GM12865 (cell line): Measurements from ENCODE around the gene UMODL1.

Experiments
- DNase-seq: peaks from one replicate; pipeline ENCODE4 v3.0.0; 2010; ENCODE audit warnings: low read depth
- H3K4me3 ChIP-seq: 2 replicates; pipeline ENCODE4 v1.5.1; 2011; ENCODE audit warnings: mild to moderate bottlenecking, low read depth, low read length, control low read depth
- CTCF ChIP-seq: IDR thresholded peaks from 2 replicates; pipeline ENCODE4 v1.5.1; 2011; ENCODE audit warnings: low read length, control low read depth, low read depth, inconsistent platforms; ENCODE audit not compliant: insufficient read depth; ENCODE audit errors: missing control alignments

Gene UMODL1

GRCh38 chr21:42063571-42064521, 7.3 kb upstream of the UMODL1 start:
- DNase-seq = peak; percentile 83
- no peak for TF ChIP-seq CTCF
- peak overlapping the region; percentile 73 for H3K4me3 ChIP-seq

DNA sequence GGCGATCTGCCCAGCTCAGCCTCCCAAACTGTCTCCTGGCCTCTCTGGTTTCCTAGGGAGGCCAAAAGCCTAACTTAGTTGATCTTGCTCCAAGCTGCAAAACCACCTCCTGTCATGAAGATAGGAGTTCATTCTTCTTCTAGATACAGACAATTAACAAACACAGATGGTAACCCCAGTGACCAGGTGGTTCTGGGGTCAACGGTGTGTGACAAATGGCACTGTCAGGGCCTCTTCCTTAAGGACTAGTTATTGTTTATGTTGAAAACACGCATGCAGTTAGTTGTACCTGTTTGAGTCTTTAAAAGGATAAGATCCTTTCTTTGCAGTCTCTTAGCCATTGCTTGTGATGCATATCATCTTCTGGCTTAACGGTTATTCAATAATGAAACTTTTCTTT, 4.6 kb upstream of the UMODL1 start:
- TF ChIP-seq CTCF = no peak
- H3K4me3 ChIP-seq = no peak overlapping the region
- no peak for DNase-seq

DNA sequence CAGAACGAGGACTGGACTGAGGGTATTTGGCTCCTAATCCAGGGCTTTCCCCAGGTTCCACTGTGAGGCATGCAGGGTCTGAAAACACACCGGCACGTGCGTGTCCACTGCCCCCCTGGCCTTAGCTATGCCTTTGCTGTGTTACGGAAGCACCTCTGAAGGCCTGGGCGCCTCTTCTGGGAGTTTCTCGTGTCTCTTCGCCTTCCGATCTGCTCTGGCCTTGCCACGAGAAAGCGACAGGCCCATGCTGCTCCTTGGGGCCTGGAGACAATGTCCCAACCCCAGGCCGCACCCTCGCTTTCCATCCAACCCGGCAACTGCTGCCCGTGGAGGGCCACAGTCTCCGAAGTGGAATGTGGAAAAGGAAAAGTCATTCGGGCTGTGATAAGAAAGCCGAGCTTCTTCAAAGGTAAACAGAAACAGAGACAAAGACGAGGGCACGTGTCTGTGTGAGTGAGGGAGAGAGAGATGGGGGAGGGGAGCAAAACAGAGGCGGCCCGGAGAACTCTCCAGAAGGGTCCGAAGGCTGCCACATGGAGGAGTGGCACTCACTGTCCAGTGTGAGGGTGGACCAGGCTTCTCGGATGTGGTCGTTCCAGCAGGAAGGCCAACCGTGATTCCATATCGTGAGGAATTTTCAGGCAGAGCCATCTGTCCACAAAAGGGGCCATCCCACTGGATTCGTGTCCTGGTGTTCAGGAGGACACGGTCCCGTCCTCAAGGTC, 3.4 kb upstream of the UMODL1 start:
- TF ChIP-seq CTCF = no peak
- no peak for DNase-seq

GRCh38 chr21:42068256-42068545, 2.9 kb upstream of the UMODL1 start:
- no peak overlapping the region for H3K4me3 ChIP-seq
- no peak for TF ChIP-seq CTCF
- no peak for DNase-seq

More for the DNA sequence above, 3.4 kb upstream of the UMODL1 start:
- no peak overlapping the region for H3K4me3 ChIP-seq

DNA sequence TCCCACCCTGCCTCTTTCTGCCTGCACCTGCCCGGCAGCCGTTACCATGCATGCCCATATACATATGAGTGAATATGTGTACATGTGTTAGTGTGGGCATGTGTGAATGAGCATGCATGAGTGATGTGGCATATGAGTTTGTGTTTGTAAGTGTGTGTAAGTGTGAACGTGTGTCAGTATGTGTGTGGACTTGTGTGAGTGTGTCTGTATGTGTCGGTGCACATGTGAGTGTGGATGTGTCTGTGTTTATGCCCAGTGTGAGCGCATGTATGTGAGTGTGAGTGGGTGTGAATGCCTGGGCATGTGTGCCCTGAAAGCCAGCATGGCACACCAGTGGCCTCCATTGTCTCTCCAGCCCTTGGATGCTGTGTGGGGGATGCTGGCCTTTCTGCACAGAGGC, 2.5 kb upstream of the UMODL1 start:
- TF ChIP-seq CTCF = no peak
- H3K4me3 ChIP-seq = no peak overlapping the region
- no peak for DNase-seq

DNA sequence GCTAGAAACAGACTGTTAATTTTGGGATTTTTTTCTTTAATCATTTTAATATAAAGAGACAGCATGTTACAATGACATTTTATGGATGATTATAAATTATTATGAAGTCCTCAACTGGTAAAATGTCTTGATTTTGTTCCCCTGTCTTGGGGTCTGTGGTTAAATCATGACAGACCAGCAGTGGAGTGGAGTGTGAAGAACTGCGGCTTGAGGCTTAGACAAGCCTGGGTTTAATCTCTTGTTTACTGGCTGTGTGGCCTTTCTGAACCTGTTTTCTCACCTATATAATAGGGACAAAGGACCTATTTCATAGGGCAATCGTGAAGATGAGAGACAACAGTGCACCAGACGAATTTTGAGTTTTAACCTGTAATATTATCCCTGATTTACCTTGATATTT, 1.8 kb upstream of the UMODL1 start:
- DNase-seq = no peak
- no peak for TF ChIP-seq CTCF
- no peak overlapping the region for H3K4me3 ChIP-seq
